Hepatocyte (in vitro differentiated cells): Measurements from ENCODE around the gene GAB1.

Experiments used
- EZH2 ChIP-seq: fragments of 200-600 bp; sonication (generic); IDR thresholded peaks from 2 replicates; pipeline ENCODE4 v1.6.1; 2016; ENCODE audit warnings: antibody characterized with exemption, mild to moderate bottlenecking, borderline replicate concordance
- EZH2phosphoT487 ChIP-seq: fragments of 200-600 bp; sonication (generic); IDR thresholded peaks from one replicate; pipeline ENCODE4 v1.6.1; 2018; ENCODE audit warnings: antibody characterized with exemption, mild to moderate bottlenecking, low read depth, moderate library complexity; ENCODE audit not compliant: unreplicated experiment, severe bottlenecking
- TF ChIP-seq, protein P1 (sequence below): fragments of 200-600 bp; sonication (generic); IDR thresholded peaks from 2 replicates; pipeline ENCODE4 v1.5.1; 2016; ENCODE audit warnings: antibody characterized with exemption, mild to moderate bottlenecking; ENCODE audit not compliant: poor library complexity

DNA sequence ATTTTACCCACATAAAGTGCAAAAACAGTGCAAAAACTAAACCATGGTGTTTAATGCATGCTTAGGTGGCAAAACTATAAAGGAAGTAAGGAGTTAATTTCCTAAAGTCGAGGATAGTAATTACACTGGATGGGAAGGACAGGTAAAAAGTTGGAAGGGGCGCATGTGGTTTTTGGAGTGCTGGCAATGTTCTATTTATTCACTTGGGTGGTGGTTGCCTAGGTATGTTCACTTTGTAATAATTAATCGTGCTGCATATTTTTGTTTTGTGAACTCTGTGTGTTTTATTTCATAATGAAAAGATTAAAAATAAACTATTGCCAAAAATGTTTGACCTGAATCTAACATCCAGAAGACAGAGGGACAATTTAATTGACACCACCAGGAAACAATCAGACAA is 144.7 kb downstream of the GAB1 start:
- TF ChIP-seq, protein P1, sequence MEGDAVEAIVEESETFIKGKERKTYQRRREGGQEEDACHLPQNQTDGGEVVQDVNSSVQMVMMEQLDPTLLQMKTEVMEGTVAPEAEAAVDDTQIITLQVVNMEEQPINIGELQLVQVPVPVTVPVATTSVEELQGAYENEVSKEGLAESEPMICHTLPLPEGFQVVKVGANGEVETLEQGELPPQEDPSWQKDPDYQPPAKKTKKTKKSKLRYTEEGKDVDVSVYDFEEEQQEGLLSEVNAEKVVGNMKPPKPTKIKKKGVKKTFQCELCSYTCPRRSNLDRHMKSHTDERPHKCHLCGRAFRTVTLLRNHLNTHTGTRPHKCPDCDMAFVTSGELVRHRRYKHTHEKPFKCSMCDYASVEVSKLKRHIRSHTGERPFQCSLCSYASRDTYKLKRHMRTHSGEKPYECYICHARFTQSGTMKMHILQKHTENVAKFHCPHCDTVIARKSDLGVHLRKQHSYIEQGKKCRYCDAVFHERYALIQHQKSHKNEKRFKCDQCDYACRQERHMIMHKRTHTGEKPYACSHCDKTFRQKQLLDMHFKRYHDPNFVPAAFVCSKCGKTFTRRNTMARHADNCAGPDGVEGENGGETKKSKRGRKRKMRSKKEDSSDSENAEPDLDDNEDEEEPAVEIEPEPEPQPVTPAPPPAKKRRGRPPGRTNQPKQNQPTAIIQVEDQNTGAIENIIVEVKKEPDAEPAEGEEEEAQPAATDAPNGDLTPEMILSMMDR, result no peak
- no peak for TF ChIP-seq EZH2
- no peak for TF ChIP-seq EZH2phosphoT487
